K562 (cell line): ENCODE data around the gene THBS1.

Experiments
- BACH1 ChIP-seq: fragments of 200-800 bp; sonication (Bioruptor generic); IDR thresholded peaks from 2 replicates; pipeline ENCODE4 v1.6.1; 2016; ENCODE audit warnings: missing genetic modification characterization, missing compliant biosample characterization
- NCOA2 ChIP-seq, 2 experiments: fragments of 450-650 bp; IDR thresholded peaks; 2 replicates each; pipeline ENCODE4 v1.6.1; 2018; ENCODE audit warnings: mild to moderate bottlenecking in 2 of 2, moderate library complexity in 1 of 2; ENCODE audit not compliant: partially characterized antibody in 2 of 2
- POLR2A ChIP-seq: fragments of 450-650 bp; conservative IDR thresholded peaks from 2 replicates; pipeline ENCODE4 v1.6.1; 2016
- POLR2B ChIP-seq: fragments of 450-650 bp; IDR thresholded peaks from 2 replicates; pipeline ENCODE4 v1.6.1; 2018; ENCODE audit warnings: low read depth; ENCODE audit not compliant: partially characterized antibody
- RAD21 ChIP-seq, 2 experiments: fragments of 250-450 bp in 1 of 2; fragments of 450-650 bp in 1 of 2; sonication (Bioruptor Pico) in 1 of 2; formaldehyde crosslinking in 1 of 2; IDR thresholded peaks in 1 of 2; conservative IDR thresholded peaks in 1 of 2; 2 replicates each; pipeline versions ENCODE4 v1.4.0 to v1.8.0; 2020 to 2022; ENCODE audit warnings: mild to moderate bottlenecking in 2 of 2, moderate library complexity in 1 of 2
- ZNF436 ChIP-seq: fragments of 250-450, 450-650 bp; sonication (Bioruptor Pico); formaldehyde crosslinking; IDR thresholded peaks from 2 replicates; pipeline ENCODE4 v1.7.0; 2020; ENCODE audit warnings: mild to moderate bottlenecking
- ZNF644 ChIP-seq: fragments of 200-800 bp; sonication (Bioruptor generic); IDR thresholded peaks from 2 replicates; pipeline ENCODE4 v1.6.1; 2016; ENCODE audit warnings: low read depth, missing genetic modification characterization, missing compliant biosample characterization
- TF ChIP-seq, protein P1 (sequence below), 3 experiments: IDR thresholded peaks in 2 of 3; conservative IDR thresholded peaks in 1 of 3; 2 replicates each; pipeline ENCODE4 v1.5.1; 2011 to 2012; ENCODE audit warnings: low read length in 3 of 3, mild to moderate bottlenecking in 3 of 3, control low read depth in 2 of 3, improper control_type of control experiment in 1 of 3, inconsistent platforms in 1 of 3, low read depth in 1 of 3, mixed read lengths in 1 of 3, moderate library complexity in 1 of 3; ENCODE audit not compliant: insufficient read depth in 2 of 3
- TF ChIP-seq, protein P2 (sequence below): fragments of 450-650 bp; IDR thresholded peaks from 2 replicates; pipeline ENCODE4 v1.6.1; 2017; ENCODE audit warnings: antibody characterized with exemption, mild to moderate bottlenecking

DNA sequence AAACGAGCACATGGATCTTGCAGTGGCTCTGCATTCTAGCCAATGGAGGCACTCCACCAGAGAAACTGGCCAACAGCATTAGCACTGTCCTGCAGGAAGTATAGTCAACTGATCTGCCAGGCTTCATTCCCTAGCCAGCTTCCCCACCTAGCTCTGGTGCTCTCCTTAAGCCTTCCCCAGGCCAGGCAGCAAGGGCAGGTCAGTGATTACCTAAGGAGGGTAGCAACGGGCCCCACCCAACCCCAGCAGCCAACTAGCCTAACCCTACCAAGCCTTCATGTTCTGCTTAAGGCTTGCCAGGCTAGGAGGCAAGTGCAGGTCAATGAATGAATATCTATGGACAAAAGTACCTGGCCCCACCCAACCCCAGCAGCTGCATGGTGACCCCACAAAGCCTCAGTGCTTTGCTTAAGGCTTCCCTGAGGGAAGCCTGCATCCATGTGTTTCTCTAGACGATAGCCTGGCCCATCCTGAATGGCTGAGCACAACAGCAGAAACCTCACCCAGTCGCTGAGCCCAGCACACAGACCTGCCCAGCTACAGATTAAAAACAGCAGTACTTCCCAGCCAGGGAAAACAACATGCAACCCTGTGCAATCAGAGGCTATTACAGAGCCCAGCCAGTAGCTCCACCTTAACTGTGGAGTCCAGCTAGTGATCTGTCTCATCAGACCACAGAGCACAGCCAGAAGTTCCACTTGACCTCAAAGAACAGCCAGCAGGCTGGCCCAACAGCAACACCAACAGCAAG, 28.5 kb downstream of the THBS1 start:
- TF ChIP-seq RAD21 (CRISPR knock-in tag; conservative IDR thresholded peaks at IDR 0.05 in 1 of 2, IDR thresholded peaks at IDR 0.05 in 1 of 2) (no peak), POLR2B (no peak), NCOA2 (IDR thresholded peaks at IDR 0.05; ENCODE audit: partially characterized antibody in 2 of 2) (no peak), ZNF644 (tag) (no peak), ZNF436 (CRISPR knock-in tag) (no peak), POLR2A (no peak), BACH1 (tag) (no peak)
- TF ChIP-seq, protein P1, sequence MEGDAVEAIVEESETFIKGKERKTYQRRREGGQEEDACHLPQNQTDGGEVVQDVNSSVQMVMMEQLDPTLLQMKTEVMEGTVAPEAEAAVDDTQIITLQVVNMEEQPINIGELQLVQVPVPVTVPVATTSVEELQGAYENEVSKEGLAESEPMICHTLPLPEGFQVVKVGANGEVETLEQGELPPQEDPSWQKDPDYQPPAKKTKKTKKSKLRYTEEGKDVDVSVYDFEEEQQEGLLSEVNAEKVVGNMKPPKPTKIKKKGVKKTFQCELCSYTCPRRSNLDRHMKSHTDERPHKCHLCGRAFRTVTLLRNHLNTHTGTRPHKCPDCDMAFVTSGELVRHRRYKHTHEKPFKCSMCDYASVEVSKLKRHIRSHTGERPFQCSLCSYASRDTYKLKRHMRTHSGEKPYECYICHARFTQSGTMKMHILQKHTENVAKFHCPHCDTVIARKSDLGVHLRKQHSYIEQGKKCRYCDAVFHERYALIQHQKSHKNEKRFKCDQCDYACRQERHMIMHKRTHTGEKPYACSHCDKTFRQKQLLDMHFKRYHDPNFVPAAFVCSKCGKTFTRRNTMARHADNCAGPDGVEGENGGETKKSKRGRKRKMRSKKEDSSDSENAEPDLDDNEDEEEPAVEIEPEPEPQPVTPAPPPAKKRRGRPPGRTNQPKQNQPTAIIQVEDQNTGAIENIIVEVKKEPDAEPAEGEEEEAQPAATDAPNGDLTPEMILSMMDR (IDR thresholded peaks at IDR 0.05 in 2 of 3, conservative IDR thresholded peaks at IDR 0.05 in 1 of 3; ENCODE audit: insufficient read depth in 2 of 3, low read depth in 1 of 3, low read length in 3 of 3) = no peak
- TF ChIP-seq, protein P2, sequence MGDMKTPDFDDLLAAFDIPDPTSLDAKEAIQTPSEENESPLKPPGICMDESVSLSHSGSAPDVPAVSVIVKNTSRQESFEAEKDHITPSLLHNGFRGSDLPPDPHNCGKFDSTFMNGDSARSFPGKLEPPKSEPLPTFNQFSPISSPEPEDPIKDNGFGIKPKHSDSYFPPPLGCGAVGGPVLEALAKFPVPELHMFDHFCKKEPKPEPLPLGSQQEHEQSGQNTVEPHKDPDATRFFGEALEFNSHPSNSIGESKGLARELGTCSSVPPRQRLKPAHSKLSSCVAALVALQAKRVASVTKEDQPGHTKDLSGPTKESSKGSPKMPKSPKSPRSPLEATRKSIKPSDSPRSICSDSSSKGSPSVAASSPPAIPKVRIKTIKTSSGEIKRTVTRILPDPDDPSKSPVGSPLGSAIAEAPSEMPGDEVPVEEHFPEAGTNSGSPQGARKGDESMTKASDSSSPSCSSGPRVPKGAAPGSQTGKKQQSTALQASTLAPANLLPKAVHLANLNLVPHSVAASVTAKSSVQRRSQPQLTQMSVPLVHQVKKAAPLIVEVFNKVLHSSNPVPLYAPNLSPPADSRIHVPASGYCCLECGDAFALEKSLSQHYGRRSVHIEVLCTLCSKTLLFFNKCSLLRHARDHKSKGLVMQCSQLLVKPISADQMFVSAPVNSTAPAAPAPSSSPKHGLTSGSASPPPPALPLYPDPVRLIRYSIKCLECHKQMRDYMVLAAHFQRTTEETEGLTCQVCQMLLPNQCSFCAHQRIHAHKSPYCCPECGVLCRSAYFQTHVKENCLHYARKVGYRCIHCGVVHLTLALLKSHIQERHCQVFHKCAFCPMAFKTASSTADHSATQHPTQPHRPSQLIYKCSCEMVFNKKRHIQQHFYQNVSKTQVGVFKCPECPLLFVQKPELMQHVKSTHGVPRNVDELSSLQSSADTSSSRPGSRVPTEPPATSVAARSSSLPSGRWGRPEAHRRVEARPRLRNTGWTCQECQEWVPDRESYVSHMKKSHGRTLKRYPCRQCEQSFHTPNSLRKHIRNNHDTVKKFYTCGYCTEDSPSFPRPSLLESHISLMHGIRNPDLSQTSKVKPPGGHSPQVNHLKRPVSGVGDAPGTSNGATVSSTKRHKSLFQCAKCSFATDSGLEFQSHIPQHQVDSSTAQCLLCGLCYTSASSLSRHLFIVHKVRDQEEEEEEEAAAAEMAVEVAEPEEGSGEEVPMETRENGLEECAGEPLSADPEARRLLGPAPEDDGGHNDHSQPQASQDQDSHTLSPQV = no peak
